ENCODE data around the gene DIMT1. TPM values are rescaled to one million over a fixed set of nuclear protein-coding genes. Genes with fewer than 3 reads are reported as not detected.

Gene DIMT1
- total and polyA plus RNA-seq, 2 of the 8 experiments (the other 6 are each of a cell fraction or from before 2014, with no cell fraction given): 19.3 to 42.1 TPM

DNA sequence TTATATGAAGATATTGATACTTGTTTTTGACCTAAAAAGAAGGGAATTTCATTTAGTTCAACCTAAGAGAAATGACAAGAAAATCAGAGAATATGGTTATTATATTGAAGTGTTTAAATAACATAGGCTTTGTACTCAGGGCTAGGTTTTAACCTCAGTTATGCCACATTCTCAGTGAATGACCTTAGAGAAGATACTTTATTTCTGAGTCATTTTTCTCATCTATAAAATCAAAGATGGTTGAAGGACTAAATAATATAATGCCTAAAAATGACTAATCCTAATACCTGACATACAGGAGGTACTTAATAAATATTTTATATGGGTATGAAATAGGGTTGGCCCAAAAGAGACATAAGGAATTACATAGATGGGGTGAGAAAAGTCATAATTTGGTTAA lies 32.3 kb downstream of the DIMT1 start:
- ChIA-PET CTCF (ENCODE audit: partially characterized antibody) (no interaction called here), POLR2A (ENCODE audit: partially characterized antibody) (no interaction called here)
- Histone ChIP-seq H2BK5ac (ENCODE audit: low read depth, low read length) (no peak overlapping the region), H3K56ac (replicated peaks; ENCODE audit: insufficient read length, low read depth, low read length) (no peak overlapping the region), H2BK120ac (replicated peaks; ENCODE audit: low read depth, low read length) (no peak overlapping the region), H4K8ac (ENCODE audit: extremely low read depth, insufficient read depth, low read length) (no peak overlapping the region), H3K36me3 (ENCODE audit: control insufficient read depth in 2 of 4, insufficient read depth in 4 of 4, low read length in 3 of 4) (peaks cover 2 to 34% (median 22%) of the 10 kb centered on the region in 4 experiments; a peak in 6 of 8 replicates), H4K91ac (replicated peaks; ENCODE audit: insufficient read length, low read length) (no peak overlapping the region), H2AFZ (ENCODE audit: low read length) (no peak overlapping the region), H3K4me1 (replicated peaks in 1 of 4; ENCODE audit: control insufficient read depth in 3 of 4, insufficient read depth in 4 of 4, low read length in 3 of 4) (no peaks in the 10 kb centered on the region), H3K79me2 (ENCODE audit: control insufficient read depth in 1 of 2, insufficient read depth in 2 of 2, low read length in 2 of 2) (no peaks in the 10 kb centered on the region), H3K79me1 (ENCODE audit: low read depth, low read length) (no peaks in the 10 kb centered on the region), H2BK12ac (ENCODE audit: low read depth, low read length) (no peak overlapping the region), H3K23ac (ENCODE audit: insufficient read length) (no peak overlapping the region), H3K14ac (ENCODE audit: insufficient read length) (no peak overlapping the region), H3K27ac (ENCODE audit: low read depth, low read length) (no peak overlapping the region), H2BK20ac (ENCODE audit: low read length) (no peak overlapping the region), H4K5ac (ENCODE audit: insufficient read length, low read depth, low read length) (no peak overlapping the region), H3K18ac (ENCODE audit: extremely low read depth, low read length) (no peak overlapping the region), H3K4ac (replicated peaks; ENCODE audit: insufficient read length, low read depth, low read length) (no peak overlapping the region), H3K4me2 (ENCODE audit: insufficient read depth in 1 of 2, low read depth in 2 of 2, low read length in 2 of 2) (no peak overlapping the region), H3K9me3 (ENCODE audit: insufficient read depth in 2 of 2, low read depth in 1 of 2, low read length in 1 of 2) (no peaks in the 10 kb centered on the region), H2BK15ac (ENCODE audit: low read length) (no peak overlapping the region), H4K20me1 (replicated peaks in 1 of 2; ENCODE audit: control insufficient read depth in 1 of 2, insufficient read depth in 2 of 2, low read length in 2 of 2) (no peaks in the 10 kb centered on the region), H3K4me3 (ENCODE audit: extremely low read depth in 1 of 4, insufficient read depth in 2 of 4, low read depth in 3 of 4, low read length in 4 of 4) (no peak overlapping the region), H3K27me3 (replicated peaks in 1 of 4; ENCODE audit: control insufficient read depth in 3 of 4, extremely low read depth in 1 of 4, insufficient read depth in 3 of 4, low read length in 3 of 4) (no peaks in the 10 kb centered on the region), H2AK5ac (ENCODE audit: low read depth, low read length) (no peak overlapping the region), H3K9ac (replicated peaks in 1 of 4; ENCODE audit: extremely low read depth in 1 of 4, low read depth in 3 of 4, low read length in 3 of 4) (no peak overlapping the region), H3K23me2 (ENCODE audit: low read depth, low read length) (no peaks in the 10 kb centered on the region)
- no peak for FAIRE-seq
- no peak for DNase-seq (ENCODE audit: low read depth in 1 of 2, low spot score in 2 of 2)
- no peak for TF ChIP-seq TBP (IDR thresholded peaks at IDR 0.05; ENCODE audit: low read depth, low read length)
- TF ChIP-seq MAFK (IDR thresholded peaks at IDR 0.05; ENCODE audit: low read depth, low read length): no peak
- TF ChIP-seq, protein P1, sequence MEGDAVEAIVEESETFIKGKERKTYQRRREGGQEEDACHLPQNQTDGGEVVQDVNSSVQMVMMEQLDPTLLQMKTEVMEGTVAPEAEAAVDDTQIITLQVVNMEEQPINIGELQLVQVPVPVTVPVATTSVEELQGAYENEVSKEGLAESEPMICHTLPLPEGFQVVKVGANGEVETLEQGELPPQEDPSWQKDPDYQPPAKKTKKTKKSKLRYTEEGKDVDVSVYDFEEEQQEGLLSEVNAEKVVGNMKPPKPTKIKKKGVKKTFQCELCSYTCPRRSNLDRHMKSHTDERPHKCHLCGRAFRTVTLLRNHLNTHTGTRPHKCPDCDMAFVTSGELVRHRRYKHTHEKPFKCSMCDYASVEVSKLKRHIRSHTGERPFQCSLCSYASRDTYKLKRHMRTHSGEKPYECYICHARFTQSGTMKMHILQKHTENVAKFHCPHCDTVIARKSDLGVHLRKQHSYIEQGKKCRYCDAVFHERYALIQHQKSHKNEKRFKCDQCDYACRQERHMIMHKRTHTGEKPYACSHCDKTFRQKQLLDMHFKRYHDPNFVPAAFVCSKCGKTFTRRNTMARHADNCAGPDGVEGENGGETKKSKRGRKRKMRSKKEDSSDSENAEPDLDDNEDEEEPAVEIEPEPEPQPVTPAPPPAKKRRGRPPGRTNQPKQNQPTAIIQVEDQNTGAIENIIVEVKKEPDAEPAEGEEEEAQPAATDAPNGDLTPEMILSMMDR (IDR thresholded peaks at IDR 0.05; ENCODE audit: control extremely low read depth in 1 of 3, insufficient read depth in 1 of 3, low read depth in 1 of 3, low read length in 3 of 3): no peak
- TF ChIP-seq POLR2A (IDR thresholded peaks at IDR 0.05; ENCODE audit: control extremely low read depth in 1 of 2, low read depth in 2 of 2, low read length in 2 of 2): no peak
- TF ChIP-seq CHD2 (IDR thresholded peaks at IDR 0.05; ENCODE audit: low read length): no peak
- no peak for TF ChIP-seq SRF (IDR thresholded peaks at IDR 0.05; ENCODE audit: low read depth, low read length)
- TF ChIP-seq JUND (IDR thresholded peaks at IDR 0.05; ENCODE audit: low read length): no peak
- no peak for TF ChIP-seq ASH2L (IDR thresholded peaks at IDR 0.05; ENCODE audit: low read length)
- no peak for TF ChIP-seq CHD1 (IDR thresholded peaks at IDR 0.05; ENCODE audit: low read depth, low read length)
- no peak for TF ChIP-seq CTBP2 (IDR thresholded peaks at IDR 0.05; ENCODE audit: borderline replicate concordance, insufficient read depth, insufficient read length, low read length)
